Mucosa of rectum (tissue), 2 donors: ENCODE results near the gene C1orf94.

Experiments used
- H3K27ac ChIP-seq, 2 donors: one replicate each; pipeline ENCODE4 v1.7.0; 2013; ENCODE audit warnings: inconsistent platforms in 2 of 2, low read depth in 2 of 2, low read length in 2 of 2
- H3K27me3 ChIP-seq, 2 donors: one replicate each; pipeline ENCODE4 v1.7.0; 2013; ENCODE audit warnings: low read length in 2 of 2; ENCODE audit not compliant: control insufficient read depth in 2 of 2, insufficient read depth in 2 of 2
- H3K36me3 ChIP-seq, 2 donors: one replicate each; pipeline ENCODE4 v1.7.0; 2013; ENCODE audit warnings: low read length in 2 of 2; ENCODE audit not compliant: control insufficient read depth in 2 of 2, insufficient read depth in 2 of 2
- H3K4me1 ChIP-seq, 2 donors: one replicate each; pipeline ENCODE4 v1.7.0; 2013; ENCODE audit warnings: low read length in 2 of 2, mild to moderate bottlenecking in 1 of 2; ENCODE audit not compliant: control insufficient read depth in 2 of 2, insufficient read depth in 2 of 2
- H3K4me3 ChIP-seq, 2 donors: one replicate each; pipeline ENCODE4 v1.7.0; 2013; ENCODE audit warnings: low read length in 2 of 2
- H3K9ac ChIP-seq, 2 donors: one replicate each; pipeline ENCODE4 v1.7.0; 2013; ENCODE audit warnings: low read length in 2 of 2, low read depth in 1 of 2, mild to moderate bottlenecking in 1 of 2
- H3K9me3 ChIP-seq, 2 donors: one replicate each; pipeline ENCODE4 v1.7.0; 2013; ENCODE audit warnings: low read length in 2 of 2; ENCODE audit not compliant: control insufficient read depth in 2 of 2
- donor health status: healthy.
- donor health status: Normal muscosa, but diverticular disease.

Gene C1orf94

DNA sequence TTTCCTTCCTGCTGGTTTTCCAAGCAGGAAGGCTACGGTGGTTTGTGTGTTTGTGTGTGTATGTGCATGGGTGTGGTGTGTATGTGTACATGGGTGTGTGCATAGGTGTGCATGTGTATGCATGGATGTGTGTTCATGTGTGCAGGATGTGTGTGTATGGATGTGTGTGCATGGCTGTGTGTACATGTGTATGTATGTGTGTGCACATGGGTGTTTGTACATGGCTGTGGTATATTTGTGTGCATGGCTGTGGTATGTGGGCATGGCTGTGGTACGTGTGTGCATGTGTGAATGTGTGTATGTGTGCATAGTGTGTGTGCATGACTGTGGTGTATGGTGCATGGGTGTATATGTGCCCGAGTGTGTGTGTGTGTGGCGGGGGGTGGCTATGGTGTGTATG is 12.3 kb downstream of the C1orf94 start:
- H3K27ac ChIP-seq = no peak overlapping the region
- H3K36me3 ChIP-seq = no peaks in the 10 kb centered on the region
- no peaks in the 10 kb centered on the region for H3K4me1 ChIP-seq
- H3K9me3 ChIP-seq = no peaks in the 10 kb centered on the region
- H3K9ac ChIP-seq = no peak overlapping the region
- no peak overlapping the region for H3K4me3 ChIP-seq
- no peaks in the 10 kb centered on the region for H3K27me3 ChIP-seq

DNA sequence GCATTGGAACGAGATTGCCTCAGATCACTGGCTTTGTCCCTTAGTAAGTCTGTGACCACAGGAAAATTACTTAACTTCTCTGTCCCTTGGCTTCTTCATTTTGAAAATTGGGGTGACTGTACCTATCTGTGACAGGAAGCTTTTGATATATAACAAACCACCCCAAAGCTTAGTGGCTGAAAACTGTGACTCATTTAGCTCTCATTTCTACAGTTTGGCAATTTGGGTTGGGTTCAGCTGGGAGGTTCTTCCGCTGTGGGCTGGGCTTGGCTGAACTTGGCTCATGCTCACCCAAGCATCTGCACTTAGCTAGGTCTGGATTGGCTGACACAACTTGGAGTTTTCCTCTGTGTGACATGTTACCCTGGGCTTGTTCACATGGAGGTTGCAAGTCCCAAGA is 14.0 kb downstream of the C1orf94 start:
- Histone ChIP-seq H3K4me1 (no peaks in the 10 kb centered on the region), H3K27me3 (no peaks in the 10 kb centered on the region), H3K9ac (no peak overlapping the region), H3K9me3 (no peaks in the 10 kb centered on the region), H3K27ac (no peak overlapping the region), H3K4me3 (no peak overlapping the region), H3K36me3 (no peaks in the 10 kb centered on the region)

DNA sequence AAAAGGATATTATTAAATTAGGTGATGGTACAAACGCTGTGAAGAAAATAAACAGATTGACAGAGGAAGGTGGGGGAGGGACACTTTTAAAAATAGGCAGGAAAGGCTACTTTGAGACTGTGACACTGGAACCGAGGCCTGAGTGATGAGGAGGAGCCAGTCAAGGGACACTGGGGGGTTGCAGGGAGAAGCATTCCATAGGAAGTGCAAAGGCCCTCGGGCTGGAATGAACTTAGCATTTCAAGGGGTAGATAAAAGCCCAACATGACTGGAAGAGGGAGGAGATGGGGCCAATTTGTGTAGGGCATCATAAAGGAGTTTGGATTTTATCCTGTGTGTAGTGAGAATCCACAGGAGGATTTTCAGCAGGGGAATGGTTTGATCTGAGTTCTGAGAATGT is 15.9 kb downstream of the C1orf94 start:
- no peak overlapping the region for H3K4me3 ChIP-seq
- H3K27me3 ChIP-seq = no peaks in the 10 kb centered on the region
- no peaks in the 10 kb centered on the region for H3K36me3 ChIP-seq

DNA sequence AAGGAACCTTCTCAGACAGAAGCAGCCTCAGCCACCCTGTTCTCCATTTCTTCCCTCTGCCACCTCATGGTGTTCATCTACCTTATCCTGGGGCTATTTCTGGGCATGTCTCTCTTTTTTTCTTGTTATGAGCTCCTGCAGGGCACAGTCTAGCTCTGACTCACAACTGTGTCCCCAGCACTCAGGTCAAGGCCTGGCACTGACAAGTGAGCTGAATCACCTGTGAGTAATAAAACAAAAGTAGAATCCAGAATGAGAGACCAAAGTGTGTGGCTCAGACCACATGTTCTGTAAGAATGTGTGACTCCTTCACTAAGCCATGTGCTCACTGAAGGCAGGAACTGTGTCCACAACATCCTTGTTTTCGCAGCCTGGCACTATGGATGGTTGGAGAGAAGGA is 23.2 kb downstream of the C1orf94 start:
- Histone ChIP-seq H3K27ac (no peak overlapping the region), H3K9ac (no peak overlapping the region), H3K27me3 (no peaks in the 10 kb centered on the region), H3K36me3 (no peaks in the 10 kb centered on the region), H3K4me1 (no peaks in the 10 kb centered on the region), H3K4me3 (no peak overlapping the region), H3K9me3 (no peaks in the 10 kb centered on the region)

More for the DNA sequence above, 15.9 kb downstream of the C1orf94 start:
- Histone ChIP-seq H3K9me3 (no peaks in the 10 kb centered on the region), H3K4me1 (no peaks in the 10 kb centered on the region), H3K27ac (no peak overlapping the region), H3K9ac (no peak overlapping the region)

DNA sequence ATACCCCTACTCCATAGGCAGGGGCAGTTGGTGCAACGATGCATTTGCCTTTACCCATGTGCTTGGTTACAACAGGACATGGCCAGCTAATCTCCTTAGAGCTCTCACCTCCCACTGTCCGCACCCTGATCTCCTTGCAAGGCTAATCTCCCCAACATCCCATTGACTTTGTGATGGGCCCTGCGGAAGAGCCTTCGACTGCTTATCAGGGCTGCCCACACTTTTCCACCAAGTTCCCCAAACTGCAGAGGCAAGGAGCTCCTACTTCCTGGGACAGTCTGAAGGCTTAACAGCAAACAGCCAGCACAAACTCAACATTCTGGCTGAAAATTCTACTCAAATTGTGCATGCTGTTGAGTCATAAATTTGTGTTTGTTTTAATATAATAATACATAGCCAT is 36.0 kb downstream of the C1orf94 start:
- Histone ChIP-seq H3K9ac (no peak overlapping the region), H3K27me3 (no peaks in the 10 kb centered on the region), H3K4me1 (no peaks in the 10 kb centered on the region), H3K4me3 (no peak overlapping the region), H3K27ac (no peak overlapping the region), H3K9me3 (no peaks in the 10 kb centered on the region), H3K36me3 (no peaks in the 10 kb centered on the region)

DNA sequence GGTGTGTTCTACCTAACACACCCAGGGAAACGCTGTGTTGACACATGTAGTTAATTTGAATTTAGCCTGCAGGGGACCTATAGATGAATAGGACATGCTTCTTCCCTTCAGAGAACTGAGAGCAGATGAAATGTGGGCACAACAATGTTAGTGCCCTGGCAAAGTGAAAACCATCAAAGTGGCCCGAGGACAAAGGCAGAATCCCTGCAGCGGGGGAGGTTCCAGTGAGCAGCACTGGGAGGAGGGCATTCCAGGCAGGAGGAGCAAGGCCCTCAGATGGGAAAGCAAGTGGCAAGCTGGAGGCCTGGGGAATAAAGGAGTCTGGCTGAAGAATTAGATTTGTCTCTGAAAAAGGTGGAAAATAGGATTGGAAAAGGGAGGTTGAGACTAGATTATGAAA is 37.2 kb downstream of the C1orf94 start:
- Histone ChIP-seq H3K27ac (no peak overlapping the region), H3K4me1 (no peaks in the 10 kb centered on the region), H3K9me3 (no peaks in the 10 kb centered on the region), H3K36me3 (no peaks in the 10 kb centered on the region), H3K9ac (no peak overlapping the region), H3K4me3 (no peak overlapping the region), H3K27me3 (no peaks in the 10 kb centered on the region)

DNA sequence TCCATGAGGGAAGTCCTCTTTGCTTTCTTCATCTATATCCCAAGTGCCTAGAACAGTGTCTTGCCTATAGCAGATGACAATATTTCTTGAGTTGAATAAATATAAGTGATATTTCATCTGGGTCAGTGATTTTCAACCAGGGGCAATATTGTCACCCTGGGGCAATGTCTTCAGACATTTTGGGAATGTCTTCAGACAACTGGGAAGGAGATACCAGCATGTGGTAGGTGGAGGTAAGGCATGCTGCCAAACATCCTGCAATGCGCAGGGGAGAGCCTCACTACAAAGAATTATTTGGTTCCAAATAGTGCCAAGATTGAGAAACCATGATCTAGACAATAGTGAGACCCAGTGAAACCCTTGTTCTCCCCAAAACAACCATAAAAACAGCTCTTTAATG is 54.7 kb downstream of the C1orf94 start:
- H3K9ac ChIP-seq = no peak overlapping the region
- no peak overlapping the region for H3K4me3 ChIP-seq
- H3K4me1 ChIP-seq = no peaks in the 10 kb centered on the region
- no peaks in the 10 kb centered on the region for H3K27me3 ChIP-seq
- H3K27ac ChIP-seq = no peak overlapping the region
- H3K9me3 ChIP-seq = no peaks in the 10 kb centered on the region
- H3K36me3 ChIP-seq = no peaks in the 10 kb centered on the region

DNA sequence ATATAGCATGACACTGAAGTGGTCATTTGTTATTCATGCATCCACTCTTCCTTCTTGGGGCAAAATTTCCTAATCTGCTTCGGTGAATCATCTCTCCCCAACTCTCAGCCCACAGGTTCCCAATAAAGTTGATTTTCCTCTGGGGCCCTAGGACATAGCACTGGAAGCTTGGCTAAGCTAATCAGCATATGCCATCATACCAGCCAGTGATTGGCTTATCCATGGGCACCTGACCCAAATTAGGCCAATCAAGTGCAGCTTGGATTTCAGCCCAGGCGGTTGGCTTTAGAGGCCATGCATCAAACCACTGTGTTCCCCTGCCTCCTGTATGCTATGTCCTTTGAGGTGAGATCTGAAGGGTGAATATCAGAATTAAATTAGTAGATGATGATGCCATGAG is 58.9 kb downstream of the C1orf94 start:
- H3K27ac ChIP-seq = no peak overlapping the region
- peaks cover 0 to 2% of the 10 kb centered on the region in 2 donors for H3K27me3 ChIP-seq
- no peaks in the 10 kb centered on the region for H3K36me3 ChIP-seq
- H3K9ac ChIP-seq = no peak overlapping the region
- H3K9me3 ChIP-seq = no peaks in the 10 kb centered on the region
- no peaks in the 10 kb centered on the region for H3K4me1 ChIP-seq
- H3K4me3 ChIP-seq = no peak overlapping the region

DNA sequence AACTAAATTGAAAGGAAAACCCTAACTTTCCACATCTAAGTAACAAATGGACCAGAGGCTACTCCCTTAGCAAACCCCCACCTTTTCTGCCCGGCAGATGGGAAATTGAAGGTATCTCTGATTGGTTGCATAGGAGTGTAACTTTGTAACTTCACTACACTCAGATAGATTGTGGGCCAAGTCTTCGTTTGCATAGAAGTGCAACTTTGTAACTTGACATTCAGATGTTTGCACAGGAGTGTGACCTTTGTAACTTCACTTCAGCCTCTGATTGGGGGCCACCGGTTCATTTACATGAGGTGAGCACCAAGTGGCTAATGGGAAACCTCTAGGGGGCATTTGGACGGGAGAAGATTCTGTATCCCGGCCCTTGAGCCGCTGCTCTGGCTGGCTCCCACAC is 59.4 kb downstream of the C1orf94 start:
- Histone ChIP-seq H3K4me3 (no peak overlapping the region), H3K4me1 (no peaks in the 10 kb centered on the region)

DNA sequence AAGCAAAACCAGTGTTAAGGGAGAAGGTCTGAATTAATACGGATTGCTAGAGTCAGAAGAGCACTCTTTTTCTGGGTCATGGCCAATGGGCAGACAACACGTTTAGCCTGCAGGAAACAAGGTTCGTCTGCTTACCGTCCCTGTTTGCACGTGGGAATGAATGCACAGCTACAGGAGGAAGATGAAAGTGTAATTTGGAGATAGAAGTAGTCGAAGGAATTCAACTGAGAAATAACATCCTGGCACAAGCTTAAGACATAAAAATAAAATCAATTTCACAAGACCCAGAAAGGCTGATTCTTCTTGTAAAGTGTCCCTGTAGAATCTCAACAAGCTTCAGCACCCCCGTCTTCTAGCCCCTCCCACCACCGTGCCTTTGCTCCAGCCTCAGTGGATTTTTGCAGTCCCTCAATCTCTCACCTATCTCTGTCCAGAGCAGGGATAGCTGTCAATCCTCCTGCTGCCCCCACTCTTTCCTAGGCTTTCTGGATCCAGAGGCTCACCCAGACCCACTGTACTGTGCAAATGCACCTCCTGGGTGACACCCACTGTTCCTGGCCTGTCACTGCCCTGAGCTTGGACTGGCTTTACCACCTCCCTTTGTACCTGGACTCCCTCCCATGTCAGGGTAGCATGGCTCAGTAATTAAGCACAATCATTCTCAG is 60.6 kb downstream of the C1orf94 start:
- H3K27ac ChIP-seq = no peak overlapping the region
- H3K27me3 ChIP-seq = peaks cover 0 to 2% of the 10 kb centered on the region in 2 donors
- H3K36me3 ChIP-seq = no peaks in the 10 kb centered on the region
- no peaks in the 10 kb centered on the region for H3K9me3 ChIP-seq
- no peaks in the 10 kb centered on the region for H3K4me1 ChIP-seq
- H3K4me3 ChIP-seq = no peak overlapping the region
- no peak overlapping the region for H3K9ac ChIP-seq

More for the DNA sequence above, 59.4 kb downstream of the C1orf94 start:
- Histone ChIP-seq H3K9ac (no peak overlapping the region), H3K36me3 (no peaks in the 10 kb centered on the region), H3K27me3 (peaks cover 0 to 2% of the 10 kb centered on the region in 2 donors), H3K27ac (no peak overlapping the region), H3K9me3 (no peaks in the 10 kb centered on the region)

DNA sequence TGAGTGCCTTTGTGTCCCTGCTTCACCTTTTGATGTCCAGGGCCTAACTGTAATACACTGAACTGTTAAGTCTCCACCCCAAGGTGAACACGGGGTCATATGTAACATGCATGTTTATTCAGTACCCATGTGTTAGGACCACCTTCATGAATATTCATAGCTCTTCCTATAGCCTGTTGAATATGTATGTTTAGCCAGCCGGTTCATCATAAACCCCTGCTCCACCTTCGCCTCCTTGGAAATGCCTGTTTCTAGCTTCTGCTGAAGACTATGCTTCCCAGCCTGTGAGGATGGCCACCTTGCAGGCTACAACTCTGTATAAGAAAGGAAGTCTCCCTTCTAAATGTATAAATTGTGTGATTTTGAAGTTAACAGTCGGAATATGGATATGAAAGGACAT is 69.3 kb downstream of the C1orf94 start:
- Histone ChIP-seq H3K36me3 (no peaks in the 10 kb centered on the region), H3K9me3 (no peaks in the 10 kb centered on the region), H3K27me3 (peaks cover 0 to 2% of the 10 kb centered on the region in 2 donors), H3K27ac (no peak overlapping the region), H3K4me1 (no peaks in the 10 kb centered on the region), H3K9ac (no peak overlapping the region), H3K4me3 (no peak overlapping the region)
